HepG2 (cell line): Measurements from ENCODE around the gene ARFGEF2. TPM values are rescaled to one million over a fixed set of nuclear protein-coding genes. Genes with fewer than 3 reads are reported as not detected.

Source experiments
- BHLHE40 ChIP-seq: IDR thresholded peaks from 2 replicates; pipeline ENCODE4 v1.6.1; 2011; ENCODE audit warnings: low read length, improper control_type of control experiment
- EED ChIP-seq: sonication (generic); formaldehyde crosslinking; IDR thresholded peaks from 2 replicates; pipeline ENCODE4 v1.5.0; 2020; ENCODE audit warnings: mild to moderate bottlenecking, missing genetic modification reagents
- MEF2D ChIP-seq: sonication (generic); formaldehyde crosslinking; IDR thresholded peaks from 2 replicates; pipeline ENCODE4 v1.5.1; 2020; ENCODE audit warnings: mild to moderate bottlenecking, missing genetic modification reagents
- NFKBIZ ChIP-seq: IDR thresholded peaks from 2 replicates; pipeline ENCODE4 v1.6.1; 2018; ENCODE audit warnings: missing genetic modification reagents, missing compliant biosample characterization
- NR0B2 ChIP-seq: sonication (generic); formaldehyde crosslinking; IDR thresholded peaks from 2 replicates; pipeline ENCODE4 v1.4.0; 2020; ENCODE audit warnings: mild to moderate bottlenecking, missing genetic modification reagents
- NR2F2 ChIP-seq: IDR thresholded peaks from 2 replicates; pipeline ENCODE4 v1.6.1; 2012; ENCODE audit warnings: low read depth, inconsistent platforms, borderline replicate concordance
- POLR2G ChIP-seq: fragments of 200-400 bp; formaldehyde crosslinking; IDR thresholded peaks from 2 replicates; pipeline ENCODE4 v1.6.1; 2018; ENCODE audit warnings: mild to moderate bottlenecking, low read depth, low read length, moderate library complexity
- RBFOX2 ChIP-seq: fragments of 200-400 bp; formaldehyde crosslinking; IDR thresholded peaks from 2 replicates; pipeline ENCODE4 v1.6.1; 2017; ENCODE audit warnings: low read depth, mild to moderate bottlenecking, low read length
- TGIF2 ChIP-seq: IDR thresholded peaks from 2 replicates; pipeline ENCODE4 v1.6.1; 2016; ENCODE audit warnings: control low read depth, missing compliant biosample characterization
- TP53 ChIP-seq: sonication (generic); formaldehyde crosslinking; conservative IDR thresholded peaks from 2 replicates; pipeline ENCODE4 v1.4.0; 2020; ENCODE audit warnings: missing genetic modification reagents
- UBTF ChIP-seq: sonication (generic); formaldehyde crosslinking; IDR thresholded peaks from 2 replicates; pipeline ENCODE4 v1.4.0; 2020; ENCODE audit warnings: mild to moderate bottlenecking, missing genetic modification reagents
- USF2 ChIP-seq, 2 experiments: sonication (generic) in 1 of 2; formaldehyde crosslinking in 1 of 2; IDR thresholded peaks; 2 replicates each; pipeline versions ENCODE4 v1.5.1 to v1.6.1; 2011 to 2020; ENCODE audit warnings: borderline replicate concordance in 1 of 2, low read depth in 1 of 2, low read length in 1 of 2, mild to moderate bottlenecking in 1 of 2, missing genetic modification reagents in 1 of 2, moderate library complexity in 1 of 2
- ZBTB39 ChIP-seq: sonication (generic); formaldehyde crosslinking; IDR thresholded peaks from 2 replicates; pipeline ENCODE4 v1.5.0; 2020; ENCODE audit warnings: missing genetic modification reagents
- ZKSCAN5 ChIP-seq: sonication (generic); formaldehyde crosslinking; IDR thresholded peaks from 2 replicates; pipeline ENCODE4 v1.5.1; 2020; ENCODE audit warnings: mild to moderate bottlenecking, missing genetic modification reagents
- ZNF34 ChIP-seq: sonication (generic); formaldehyde crosslinking; IDR thresholded peaks from 2 replicates; pipeline ENCODE4 v1.4.0; 2020; ENCODE audit warnings: mild to moderate bottlenecking, missing genetic modification reagents, borderline replicate concordance
- ZNF574 ChIP-seq: sonication (generic); formaldehyde crosslinking; IDR thresholded peaks from 2 replicates; pipeline ENCODE4 v1.4.0; 2020; ENCODE audit warnings: missing genetic modification reagents
- ZNF792 ChIP-seq: IDR thresholded peaks from 2 replicates; pipeline ENCODE4 v1.6.1; 2016
- ZNF878 ChIP-seq: sonication (generic); formaldehyde crosslinking; IDR thresholded peaks from 2 replicates; pipeline ENCODE4 v1.8.1; 2023; ENCODE audit warnings: mild to moderate bottlenecking, missing genetic modification reagents, moderate library complexity
- polyA plus RNA-seq, 8 experiments: library from polyadenylated mRNA; depleted of rRNA in 3 of 8; stranded (reverse) in 7 of 8; unstranded in 1 of 8; fragments of >200 nt; fragmentation: Illumina TruSeq in 4 of 8; extraction: Trizol in 4 of 8; gene quantifications; 2 replicates each; pipeline versions ENCODE4 v1.2.1 to v1.2.3, GENCODE V29; 2011 to 2016; ENCODE audit warnings: low read depth in 4 of 8, missing spikeins in 1 of 8, mixed read lengths in 1 of 8; ENCODE audit not compliant: insufficient read depth in 1 of 8
- total RNA-seq, 5 experiments: library from RNA; depleted of rRNA; stranded (reverse); fragments of >200 nt; fragmentation: Illumina TruSeq; extraction: Trizol; gene quantifications; 2 replicates each; pipeline ENCODE4 v1.2.3, GENCODE V29; 2016; ENCODE audit warnings: low read depth in 1 of 5

The ARFGEF2 gene
- total and polyA plus RNA-seq, 2 of the 13 experiments (the other 11 are each of a cell fraction or from before 2014, with no cell fraction given): 44.0 to 60.8 TPM

GRCh38 chr20:48921883-48922820, 641 bp downstream of the ARFGEF2 start (continued):
- no peak for TF ChIP-seq USF2 (IDR thresholded peaks at IDR 0.05; ENCODE audit: low read depth, low read length)
- peak; percentile 7 for TF ChIP-seq USF2 (CRISPR knock-in tag; IDR thresholded peaks at IDR 0.05; ENCODE audit: borderline replicate concordance)
- TF ChIP-seq ZKSCAN5 (CRISPR knock-in tag): no peak
- TF ChIP-seq BHLHE40: no peak
- peak; percentile 97 for TF ChIP-seq RBFOX2
- TF ChIP-seq POLR2G: peak; percentile 85
- TF ChIP-seq NFKBIZ (CRISPR knock-in tag): peak; percentile 90; the same call in 1 of the 2 replicates
- TF ChIP-seq UBTF (CRISPR knock-in tag): peak; percentile 99
- TF ChIP-seq EED (CRISPR knock-in tag): peak; percentile 61; the same call in 1 of the 2 replicates
- 0 out of 2 replicates have a peak, but pooled peaks have one; percentile 71 for TF ChIP-seq MEF2D
- TF ChIP-seq NR0B2 (CRISPR knock-in tag): 0 out of 2 replicates have a peak, but pooled peaks have one; percentile 9
- no peak for TF ChIP-seq TP53 (CRISPR knock-in tag)
- TF ChIP-seq ZNF878 (CRISPR knock-in tag): peak; percentile 20; the same call in 1 of the 2 replicates
- peak; percentile 82 for TF ChIP-seq ZNF574 (CRISPR knock-in tag)
- peak; percentile 87; the same call in 1 of the 2 replicates for TF ChIP-seq ZNF34 (CRISPR knock-in tag)
- TF ChIP-seq ZBTB39: 0 out of 2 replicates have a peak, but pooled peaks have one; percentile 60
- peak; percentile 1 for TF ChIP-seq ZNF792 (CRISPR knock-in tag)
- no peak for TF ChIP-seq NR2F2
- peak; percentile 33 for TF ChIP-seq TGIF2
